GM12892 (cell line): ENCODE measurements around the gene ESD.

Source experiments
- POLR2A ChIP-seq: IDR thresholded peaks from 2 replicates; pipeline ENCODE4 v1.6.1; 2011; ENCODE audit warnings: low read depth, low read length, control low read depth
- POLR2AphosphoS5 ChIP-seq: IDR thresholded peaks from 2 replicates; pipeline ENCODE4 v1.6.1; 2011; ENCODE audit warnings: low read depth, low read length, control low read depth

DNA sequence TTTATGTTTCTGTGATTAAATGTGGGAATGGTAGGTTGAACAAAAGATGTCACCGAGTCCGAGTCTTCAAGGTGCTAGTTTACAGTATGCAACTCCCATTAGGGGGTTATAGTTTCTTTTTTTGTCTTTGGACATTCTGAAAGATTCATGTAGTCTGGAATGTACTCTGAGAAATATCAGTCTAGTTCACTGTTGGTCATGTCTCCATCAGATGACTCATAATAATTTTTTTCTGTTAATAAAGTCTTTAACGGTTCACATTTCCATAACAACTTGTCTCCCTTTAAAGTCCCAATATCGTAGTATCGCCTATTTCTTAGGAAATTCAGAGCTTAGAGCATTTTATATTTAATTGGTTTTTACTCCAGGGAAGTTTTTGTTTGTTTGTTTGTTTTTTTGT lies 13.5 kb upstream of the ESD start:
- TF ChIP-seq POLR2AphosphoS5 (no peak), POLR2A (no peak)
